ENCODE data around the gene CCL14.

DNA sequence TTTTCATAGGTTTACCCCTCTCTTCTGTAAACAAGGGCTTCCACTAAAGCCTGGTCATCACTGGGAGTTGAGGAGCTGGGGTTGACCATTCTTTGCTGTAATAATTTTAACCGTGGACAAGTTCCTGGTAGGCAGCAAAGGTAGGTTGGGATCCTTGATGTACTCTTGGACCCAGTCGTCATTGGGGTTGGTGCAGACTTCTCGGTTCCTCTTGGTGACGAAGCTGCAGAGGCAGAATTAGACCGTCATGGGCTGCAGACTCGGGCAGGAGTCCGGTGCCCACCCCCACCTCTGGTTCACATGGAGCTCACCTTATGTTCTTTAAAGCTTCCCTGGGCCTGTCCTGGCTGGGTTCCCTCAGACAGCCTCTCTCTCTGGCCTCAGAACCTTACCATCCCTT lies 9.0 kb downstream of the CCL14 start:
- TF ChIP-seq GATA3 (IDR thresholded peaks at IDR 0.05; ENCODE audit: low read depth, low read length), result no peak
- TF ChIP-seq GATA2 (IDR thresholded peaks at IDR 0.05; ENCODE audit: low read depth, low read length), result no peak

Data from SH-SY5Y (cell line).